Forelimb muscle (tissue), 1 donor: Measurements from ENCODE around the gene IPO4. TPM values are rescaled to one million over a fixed set of nuclear protein-coding genes. Genes with fewer than 3 reads are reported as not detected.
A peak's percentile ranks its signal among the peaks of the same experiment; 100 is the strongest.

Source experiments
- DNase-seq: peaks from one replicate; pipeline ENCODE4 v3.0.0-alpha.2; 2013; ENCODE audit warnings: low read depth
- polyA plus RNA-seq: library from polyadenylated mRNA; unstranded; fragments of 120-200 nt; gene quantifications from one replicate; pipeline ENCODE4 v1.2.1, GENCODE V29; 2013; ENCODE audit not compliant: insufficient read length

IPO4 gene
- polyA plus RNA-seq, 1 donor = 26.4 TPM

DNA sequence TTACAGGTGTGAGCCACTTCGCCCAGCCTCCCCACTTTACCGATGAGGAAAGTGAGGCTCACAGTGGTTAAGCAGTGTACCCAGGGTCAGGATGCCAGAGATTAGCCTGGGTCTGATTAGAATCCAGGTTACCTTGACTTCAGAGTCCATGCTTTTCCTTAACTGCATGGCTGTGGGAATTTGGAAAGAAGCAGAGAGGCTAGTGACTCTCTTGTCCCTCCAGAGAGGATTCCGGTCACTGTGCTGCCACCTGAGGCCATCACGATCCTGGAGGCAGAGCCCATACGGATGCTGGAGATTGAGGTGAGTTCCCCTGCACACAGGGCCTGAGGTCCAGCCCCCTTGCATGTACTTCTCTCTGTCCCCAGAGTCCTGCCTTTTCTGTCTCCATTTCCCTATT is 12.0 kb downstream of the IPO4 start:
- DNase-seq = no peak

DNA sequence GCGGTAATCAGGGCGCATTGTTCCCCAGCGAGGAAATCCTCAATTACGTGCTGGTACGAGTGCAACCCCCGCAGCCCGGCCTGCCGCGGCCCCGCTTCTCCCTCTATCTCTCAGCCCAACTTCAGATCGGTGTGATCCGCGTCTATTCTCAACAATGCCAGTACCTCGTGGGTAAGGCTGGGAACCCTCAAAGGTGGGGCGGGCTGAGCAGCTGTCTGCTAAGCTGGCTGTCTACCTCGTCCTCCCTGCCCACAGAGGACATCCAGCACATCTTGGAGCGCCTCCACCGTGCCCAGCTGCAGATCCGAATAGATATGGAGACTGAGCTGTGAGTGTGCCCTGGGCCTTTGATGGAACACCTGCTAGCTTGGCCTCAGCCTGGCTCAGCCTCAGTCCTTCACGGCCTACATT is 15.7 kb downstream of the IPO4 start:
- DNase-seq = no peak

- no peak for DNase-seq
These were observed 16.3 kb downstream of the IPO4 start for GRCh38 chr14:24172261-24172860.

DNA sequence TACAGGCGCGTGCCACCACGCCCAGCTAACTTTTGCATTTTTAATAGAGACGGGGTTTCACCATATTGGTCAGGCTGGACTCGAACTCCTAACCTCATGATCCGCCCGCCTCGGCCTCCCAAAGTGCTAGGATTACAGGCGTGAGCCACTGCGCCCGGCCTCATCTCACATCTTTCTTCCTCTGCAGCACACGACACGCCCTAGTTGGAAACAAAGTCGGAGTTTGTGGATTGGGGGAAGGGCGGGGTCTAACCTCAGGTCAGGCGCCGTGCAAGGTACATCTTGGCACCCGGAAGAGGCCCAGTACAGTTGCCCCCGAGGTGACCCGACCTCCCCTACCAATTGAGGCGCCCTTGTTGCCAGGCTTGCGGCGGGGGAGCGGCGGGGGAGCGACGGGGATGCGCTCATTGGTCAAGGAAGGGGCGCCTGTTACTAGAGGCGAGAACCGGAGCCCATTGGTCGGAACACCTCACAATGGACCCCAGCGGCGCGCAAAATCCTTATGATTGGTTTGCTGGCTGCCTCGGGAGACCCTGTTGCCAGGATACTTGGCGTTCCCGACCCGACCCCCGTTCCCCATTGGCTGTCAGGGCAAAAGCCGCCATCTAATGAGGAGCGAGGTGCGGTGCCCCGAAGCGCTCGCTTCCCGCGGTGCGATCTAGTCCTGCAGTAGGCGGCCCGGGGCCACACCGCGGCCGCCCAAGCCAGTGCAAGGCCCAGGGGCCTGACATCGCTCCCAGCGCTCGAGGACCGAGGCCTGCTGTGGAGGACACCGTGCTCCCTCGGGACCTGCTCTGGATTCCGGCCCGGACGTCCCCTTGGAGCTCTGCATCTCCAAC is 17.0 kb downstream of the IPO4 start, which contains the start of gene REC8:
Gene REC8 (plus strand): TSS at position 659 of the 839 bp plus-strand sequence. CDS start 473 bp downstream, outside the sequence.
- no peak for DNase-seq

GRCh38 chr14:24167469-24168114 is 21.0 kb downstream of the IPO4 start:
- DNase-seq = no peak

DNA sequence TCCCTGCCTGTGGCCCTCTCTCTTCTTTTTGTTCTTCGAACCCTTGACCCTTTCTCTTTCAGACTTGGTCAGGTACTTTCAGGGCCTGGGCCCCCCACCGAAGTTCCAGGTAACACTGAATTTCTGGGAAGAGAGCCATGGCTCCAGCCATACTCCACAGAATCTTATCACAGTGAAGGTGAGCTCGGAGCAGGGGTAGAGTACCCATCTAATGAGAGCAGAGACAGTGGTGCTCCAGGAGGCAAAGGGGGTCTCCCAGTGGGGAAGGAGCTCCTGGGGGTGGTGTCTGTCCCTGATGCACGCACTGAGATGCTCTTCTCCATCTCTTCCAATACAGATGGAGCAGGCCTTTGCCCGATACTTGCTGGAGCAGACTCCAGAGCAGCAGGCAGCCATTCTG is 22.8 kb downstream of the IPO4 start:
- DNase-seq = no peak

DNA sequence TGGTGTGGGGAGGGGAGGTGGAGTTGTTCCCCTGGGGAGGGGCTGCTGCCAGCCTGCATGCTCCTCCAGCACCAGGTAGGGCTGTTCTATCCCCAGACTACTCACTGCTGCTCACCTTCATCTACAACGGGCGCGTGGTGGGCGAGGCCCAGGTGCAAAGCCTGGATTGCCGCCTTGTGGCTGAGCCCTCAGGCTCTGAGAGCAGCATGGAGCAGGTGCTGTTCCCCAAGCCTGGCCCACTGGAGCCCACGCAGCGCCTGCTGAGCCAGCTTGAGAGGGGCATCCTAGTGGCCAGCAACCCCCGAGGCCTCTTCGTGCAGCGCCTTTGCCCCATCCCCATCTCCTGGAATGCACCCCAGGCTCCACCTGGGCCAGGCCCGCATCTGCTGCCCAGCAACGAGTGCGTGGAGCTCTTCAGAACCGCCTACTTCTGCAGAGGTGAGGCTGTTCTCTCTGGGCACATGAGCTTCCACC is 24.1 kb downstream of the IPO4 start:
- no peak for DNase-seq

DNA sequence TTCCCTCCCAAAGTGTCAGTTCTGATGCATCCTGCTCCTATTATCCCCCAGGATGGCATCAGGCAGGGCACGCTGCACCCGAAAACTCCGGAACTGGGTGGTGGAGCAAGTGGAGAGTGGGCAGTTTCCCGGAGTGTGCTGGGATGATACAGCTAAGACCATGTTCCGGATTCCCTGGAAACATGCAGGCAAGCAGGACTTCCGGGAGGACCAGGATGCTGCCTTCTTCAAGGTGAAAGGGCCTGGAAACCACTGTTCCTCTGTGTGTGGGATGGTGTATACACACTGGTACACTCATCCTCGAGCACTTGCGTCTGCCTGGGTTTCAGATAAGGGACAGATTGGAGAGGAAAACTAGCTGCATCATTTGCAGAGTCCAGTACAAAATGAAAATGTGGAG is 26.5 kb downstream of the IPO4 start:
- DNase-seq = no peak

- DNase-seq = peak; percentile 91
These were observed 27.5 kb downstream of the IPO4 start, which contains the start of gene IRF9 for GRCh38 chr14:24160850-24161804. IRF9 (plus strand) TSS chr14:24161265; CDS start chr14:24162145, 880 bp downstream.

- no peak for DNase-seq
These were observed 28.1 kb downstream of the IPO4 start for GRCh38 chr14:24160499-24160849.

DNA sequence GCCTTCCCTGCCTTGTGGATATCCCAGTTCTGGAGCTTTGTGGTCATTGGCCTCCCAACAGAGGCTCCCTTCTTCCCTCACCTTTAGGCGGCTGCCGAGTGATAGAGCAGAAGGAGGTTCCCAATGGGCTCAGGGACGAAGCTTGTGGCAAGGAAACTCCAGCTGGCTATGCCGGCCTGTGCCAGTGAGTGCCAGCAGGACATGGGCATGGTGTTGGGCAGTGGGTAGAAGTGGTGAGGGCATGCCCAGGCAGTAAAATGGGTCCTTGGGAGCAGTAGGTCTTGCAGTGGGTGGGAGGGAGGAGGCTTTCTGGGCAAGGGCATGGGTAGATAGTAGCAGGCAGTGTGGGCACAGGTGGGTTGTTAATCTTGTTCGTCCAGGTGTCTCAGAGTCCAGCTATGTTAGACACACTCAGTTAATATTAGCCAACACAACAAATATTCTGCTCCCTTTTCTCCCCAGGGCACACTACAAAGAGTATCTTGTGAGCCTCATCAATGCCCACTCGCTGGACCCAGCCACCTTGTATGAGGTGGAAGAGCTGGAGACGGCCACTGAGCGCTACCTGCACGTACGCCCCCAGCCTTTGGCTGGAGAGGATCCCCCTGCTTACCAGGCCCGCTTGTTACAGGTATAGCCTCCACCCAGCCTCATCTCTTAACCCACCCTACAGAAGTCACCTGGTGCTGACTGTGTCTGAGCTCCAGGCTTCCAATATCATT is 28.7 kb downstream of the IPO4 start:
- no peak for DNase-seq

DNA sequence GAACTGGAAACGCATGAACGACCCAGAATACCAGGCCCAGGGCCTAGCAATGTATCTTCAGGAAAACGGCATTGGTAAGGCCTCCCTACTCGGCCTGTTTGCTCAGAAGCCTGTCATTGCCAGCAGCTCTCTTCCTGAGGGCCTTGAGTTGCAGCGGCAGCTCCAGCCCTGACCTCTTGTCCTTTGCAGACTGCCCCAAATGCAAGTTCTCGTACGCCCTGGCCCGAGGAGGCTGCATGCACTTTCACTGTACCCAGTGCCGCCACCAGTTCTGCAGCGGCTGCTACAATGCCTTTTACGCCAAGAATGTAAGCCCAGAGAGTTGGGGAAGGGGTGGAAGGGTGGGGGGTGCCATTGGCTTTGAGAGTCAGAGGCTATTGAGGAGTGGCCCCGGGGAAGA is 31.3 kb downstream of the IPO4 start:
- no peak for DNase-seq

DNA sequence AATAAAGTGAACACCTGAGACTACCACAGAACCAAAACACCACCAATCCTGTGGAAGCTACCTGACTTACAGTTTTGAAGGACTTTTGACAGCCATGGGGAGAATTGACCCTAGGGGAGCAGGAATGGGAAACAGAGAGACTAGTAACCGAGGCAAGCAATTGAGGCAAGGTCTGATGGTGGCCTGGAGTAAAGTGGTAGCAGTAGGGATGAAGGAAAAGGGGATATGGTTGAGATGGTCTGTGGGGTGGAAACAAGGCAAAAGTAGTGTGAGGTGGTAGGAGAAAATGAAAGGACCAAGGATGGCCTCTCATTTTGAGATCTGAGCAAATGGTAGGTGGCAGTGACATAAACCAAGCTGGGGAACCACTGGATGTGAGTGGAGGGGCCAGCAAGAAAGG is 31.8 kb downstream of the IPO4 start:
- no peak for DNase-seq

DNA sequence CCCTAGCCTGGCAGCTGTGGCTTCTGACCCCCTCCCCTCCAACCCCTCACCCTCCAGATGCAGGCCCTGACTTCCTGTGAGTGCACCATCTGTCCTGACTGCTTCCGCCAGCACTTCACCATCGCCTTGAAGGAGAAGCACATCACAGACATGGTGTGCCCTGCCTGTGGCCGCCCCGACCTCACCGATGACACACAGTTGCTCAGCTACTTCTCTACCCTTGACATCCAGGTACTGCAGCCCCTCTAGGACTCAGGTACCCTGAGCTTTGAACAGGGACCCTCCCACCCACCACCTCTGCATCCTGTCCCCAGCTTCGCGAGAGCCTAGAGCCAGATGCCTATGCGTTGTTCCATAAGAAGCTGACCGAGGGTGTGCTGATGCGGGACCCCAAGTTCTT is 33.5 kb downstream of the IPO4 start:
- DNase-seq = no peak

DNA sequence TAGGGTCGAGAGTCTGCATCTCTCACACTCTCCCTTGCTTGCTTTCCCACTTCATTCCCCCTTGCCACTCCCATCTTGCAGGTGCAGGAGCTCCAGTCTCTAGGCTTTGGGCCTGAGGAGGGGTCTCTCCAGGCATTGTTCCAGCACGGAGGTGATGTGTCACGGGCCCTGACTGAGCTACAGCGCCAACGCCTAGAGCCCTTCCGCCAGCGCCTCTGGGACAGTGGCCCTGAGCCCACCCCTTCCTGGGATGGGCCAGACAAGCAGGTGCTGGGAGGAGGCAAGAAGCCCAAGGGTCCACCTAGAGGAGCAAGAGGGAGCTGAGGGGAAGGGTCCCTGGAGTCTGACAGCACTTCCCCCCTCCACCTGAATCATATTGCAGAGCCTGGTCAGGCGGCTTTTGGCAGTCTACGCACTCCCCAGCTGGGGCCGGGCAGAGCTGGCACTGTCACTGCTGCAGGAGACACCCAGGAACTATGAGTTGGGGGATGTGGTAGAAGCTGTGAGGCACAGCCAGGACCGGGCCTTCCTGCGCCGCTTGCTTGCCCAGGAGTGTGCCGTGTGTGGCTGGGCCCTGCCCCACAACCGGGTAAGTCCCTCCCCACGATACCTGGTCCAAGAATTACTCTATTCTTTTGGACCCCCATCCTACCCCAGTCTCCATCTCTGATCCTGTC is 37.1 kb downstream of the IPO4 start:
- DNase-seq = no peak

DNA sequence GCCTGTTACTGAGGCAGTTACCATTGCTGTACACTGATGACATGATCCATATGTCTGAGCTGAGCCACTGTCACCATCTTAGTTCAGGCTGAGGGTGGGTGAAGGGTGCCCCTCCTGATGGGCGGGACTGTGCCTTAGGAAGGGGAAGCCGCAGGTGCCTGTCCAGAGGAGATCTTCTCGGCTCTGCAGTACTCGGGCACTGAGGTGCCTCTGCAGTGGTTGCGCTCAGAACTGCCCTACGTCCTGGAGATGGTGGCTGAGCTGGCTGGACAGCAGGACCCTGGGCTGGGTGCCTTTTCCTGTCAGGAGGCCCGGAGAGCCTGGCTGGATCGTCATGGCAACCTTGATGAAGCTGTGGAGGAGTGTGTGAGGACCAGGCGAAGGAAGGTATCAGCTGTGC is 37.6 kb downstream of the IPO4 start:
- no peak for DNase-seq

DNA sequence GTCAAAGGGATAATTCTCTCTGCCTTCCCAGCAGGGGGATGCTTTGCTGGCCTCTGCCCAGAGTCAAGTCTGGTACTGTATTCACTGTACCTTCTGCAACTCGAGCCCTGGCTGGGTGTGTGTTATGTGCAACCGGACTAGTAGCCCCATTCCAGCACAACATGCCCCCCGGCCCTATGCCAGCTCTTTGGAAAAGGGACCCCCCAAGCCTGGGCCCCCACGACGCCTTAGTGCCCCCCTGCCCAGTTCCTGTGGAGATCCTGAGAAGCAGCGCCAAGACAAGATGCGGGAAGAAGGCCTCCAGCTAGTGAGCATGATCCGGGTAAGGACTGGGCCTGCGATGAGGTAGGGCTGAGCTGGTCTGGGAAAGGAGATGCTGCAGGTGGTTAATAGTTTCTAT is 38.0 kb downstream of the IPO4 start:
- no peak for DNase-seq

- DNase-seq = no peak
These were observed 38.6 kb downstream of the IPO4 start for GRCh38 chr14:24150061-24150460.

- DNase-seq = no peak
These were observed 39.2 kb downstream of the IPO4 start for GRCh38 chr14:24149302-24149969.
